Panc1 (cell line): ENCODE data around the gene ST8SIA5.

Experiments used
- CTCF ChIP-seq: fragments of 450-650 bp; IDR thresholded peaks from 2 replicates; pipeline ENCODE4 v1.5.1; 2017; ENCODE audit warnings: mild to moderate bottlenecking
- POLR2AphosphoS5 ChIP-seq: IDR thresholded peaks from 2 replicates; pipeline ENCODE4 v1.6.1; 2012; ENCODE audit warnings: mild to moderate bottlenecking, low read depth, low read length, moderate library complexity
- REST ChIP-seq, 2 experiments: IDR thresholded peaks; 2 replicates each; pipeline ENCODE4 v1.6.1; 2011 to 2012; ENCODE audit warnings: low read depth in 2 of 2, control low read depth in 1 of 2, low read length in 1 of 2, mild to moderate bottlenecking in 1 of 2, moderate library complexity in 1 of 2; ENCODE audit not compliant: insufficient read depth in 1 of 2
- SIN3A ChIP-seq: IDR thresholded peaks from 2 replicates; pipeline ENCODE4 v1.6.1; 2012; ENCODE audit warnings: low read depth, mild to moderate bottlenecking, low read length, moderate library complexity, borderline replicate concordance; ENCODE audit not compliant: insufficient read depth
- TCF7L2 ChIP-seq: IDR thresholded peaks from 2 replicates; pipeline ENCODE4 v1.6.1; 2011; ENCODE audit warnings: mild to moderate bottlenecking, low read depth, low read length, inconsistent platforms

DNA sequence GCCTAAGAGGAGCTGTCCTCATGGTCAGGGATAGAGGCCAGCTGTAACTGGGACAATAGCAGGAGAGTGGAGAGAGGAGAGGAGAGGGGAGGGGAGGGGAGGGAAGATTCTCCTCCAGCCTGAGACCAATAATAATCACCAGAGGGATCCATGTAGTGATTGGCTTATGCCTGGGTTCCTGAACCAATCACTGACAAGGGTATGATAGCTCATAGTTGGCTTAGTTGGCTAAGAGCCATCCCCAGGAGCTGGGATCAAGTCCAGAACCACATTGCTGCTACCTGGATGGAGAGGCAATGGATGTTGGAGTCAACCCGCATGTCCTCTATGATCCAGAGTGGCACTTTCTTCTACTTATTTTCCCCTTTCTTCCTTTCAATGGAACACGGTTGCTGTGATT, 7.7 kb upstream of the ST8SIA5 start:
- TF ChIP-seq CTCF (no peak), POLR2AphosphoS5 (no peak), REST (IDR thresholded peaks at IDR 0.05; ENCODE audit: insufficient read depth in 1 of 2, low read depth in 2 of 2, low read length in 1 of 2) (no peak), TCF7L2 (no peak), SIN3A (no peak)
